ENCODE results near the gene HSPA14. TPM values are rescaled to one million over a fixed set of nuclear protein-coding genes. Genes with fewer than 3 reads are reported as not detected.

HSPA14 gene
- polyA plus RNA-seq, 1 donor (not counting 4 experiments of a cell fraction or from before 2014, with no cell fraction given) = 29.5 TPM

DNA sequence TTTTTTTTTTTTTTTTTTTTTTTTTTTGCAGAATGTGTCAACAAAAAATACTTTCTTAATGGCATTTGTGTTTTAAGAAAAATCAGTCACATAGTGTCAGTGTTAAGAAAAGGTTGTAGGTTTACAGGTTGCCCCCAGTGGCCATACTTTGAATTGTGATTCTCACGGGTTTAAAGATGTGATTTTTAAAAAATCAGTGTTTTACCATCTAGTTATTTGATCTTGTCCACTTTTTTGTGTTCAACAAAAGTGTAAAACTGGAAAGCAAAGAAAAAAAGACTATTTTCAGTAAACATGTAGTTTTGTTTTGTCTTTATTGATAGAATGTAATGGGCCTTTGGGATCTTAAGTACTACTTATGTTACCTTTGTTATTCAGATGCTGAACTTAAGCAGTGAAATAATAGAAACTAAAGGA lies 66.2 kb downstream of the HSPA14 start:
- Histone ChIP-seq H3K4me3 (ENCODE audit: control insufficient read depth in 2 of 3, extremely low read depth in 1 of 3, insufficient read depth in 2 of 3, low read depth in 1 of 3, low read length in 3 of 3) (no peak overlapping the region), H2AFZ (ENCODE audit: control insufficient read depth, low read length) (no peak overlapping the region), H3K4me1 (ENCODE audit: control insufficient read depth, extremely low read depth, insufficient read depth, low read length) (no peaks in the 10 kb centered on the region), H3K9ac (ENCODE audit: control insufficient read depth, extremely low read depth, insufficient read depth, low read length) (no peak overlapping the region), H3K9me3 (ENCODE audit: control insufficient read depth, low read depth, low read length) (no peaks in the 10 kb centered on the region), H3K9me1 (ENCODE audit: control insufficient read depth, extremely low read depth, insufficient read depth, low read length) (no peaks in the 10 kb centered on the region), H3K79me2 (ENCODE audit: control insufficient read depth, insufficient read depth, low read length) (no peaks in the 10 kb centered on the region), H3K27me3 (ENCODE audit: control insufficient read depth, extremely low read depth, insufficient read depth, low read length) (no peaks in the 10 kb centered on the region), H3K27ac (ENCODE audit: control insufficient read depth, insufficient read depth, low read length) (no peak overlapping the region), H3K36me3 (ENCODE audit: control insufficient read depth in 2 of 2, extremely low read depth in 1 of 2, insufficient read depth in 2 of 2, low read length in 2 of 2) (peaks cover 11% of the 10 kb centered on the region in 2 experiments), H4K20me1 (ENCODE audit: control insufficient read depth, extremely low read depth, insufficient read depth, low read length) (no peaks in the 10 kb centered on the region), H3K4me2 (ENCODE audit: control insufficient read depth, extremely low read depth, insufficient read depth, low read depth, low read length) (no peak overlapping the region)
- dilution Hi-C loops (cut with MboI; ENCODE audit: extremely low pct_ligation_motif_present, low sequenced_read_pairs) = no loop called here
- DNase-seq (ENCODE audit: low read depth, low spot score) (no peak), FAIRE-seq (peak; percentile 5)
- TF ChIP-seq, protein P1, sequence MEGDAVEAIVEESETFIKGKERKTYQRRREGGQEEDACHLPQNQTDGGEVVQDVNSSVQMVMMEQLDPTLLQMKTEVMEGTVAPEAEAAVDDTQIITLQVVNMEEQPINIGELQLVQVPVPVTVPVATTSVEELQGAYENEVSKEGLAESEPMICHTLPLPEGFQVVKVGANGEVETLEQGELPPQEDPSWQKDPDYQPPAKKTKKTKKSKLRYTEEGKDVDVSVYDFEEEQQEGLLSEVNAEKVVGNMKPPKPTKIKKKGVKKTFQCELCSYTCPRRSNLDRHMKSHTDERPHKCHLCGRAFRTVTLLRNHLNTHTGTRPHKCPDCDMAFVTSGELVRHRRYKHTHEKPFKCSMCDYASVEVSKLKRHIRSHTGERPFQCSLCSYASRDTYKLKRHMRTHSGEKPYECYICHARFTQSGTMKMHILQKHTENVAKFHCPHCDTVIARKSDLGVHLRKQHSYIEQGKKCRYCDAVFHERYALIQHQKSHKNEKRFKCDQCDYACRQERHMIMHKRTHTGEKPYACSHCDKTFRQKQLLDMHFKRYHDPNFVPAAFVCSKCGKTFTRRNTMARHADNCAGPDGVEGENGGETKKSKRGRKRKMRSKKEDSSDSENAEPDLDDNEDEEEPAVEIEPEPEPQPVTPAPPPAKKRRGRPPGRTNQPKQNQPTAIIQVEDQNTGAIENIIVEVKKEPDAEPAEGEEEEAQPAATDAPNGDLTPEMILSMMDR (optimal IDR thresholded peaks at IDR 0.05 in 1 of 3, IDR thresholded peaks at IDR 0.05 in 1 of 3, conservative IDR thresholded peaks at IDR 0.05 in 1 of 3; ENCODE audit: extremely low read depth in 1 of 3, insufficient read depth in 2 of 3, low read length in 3 of 3) = peak in 2 of 3 experiments; percentile 38 to 43
- no peak for TF ChIP-seq EZH2 (IDR thresholded peaks at IDR 0.05; ENCODE audit: low read length)

DNA sequence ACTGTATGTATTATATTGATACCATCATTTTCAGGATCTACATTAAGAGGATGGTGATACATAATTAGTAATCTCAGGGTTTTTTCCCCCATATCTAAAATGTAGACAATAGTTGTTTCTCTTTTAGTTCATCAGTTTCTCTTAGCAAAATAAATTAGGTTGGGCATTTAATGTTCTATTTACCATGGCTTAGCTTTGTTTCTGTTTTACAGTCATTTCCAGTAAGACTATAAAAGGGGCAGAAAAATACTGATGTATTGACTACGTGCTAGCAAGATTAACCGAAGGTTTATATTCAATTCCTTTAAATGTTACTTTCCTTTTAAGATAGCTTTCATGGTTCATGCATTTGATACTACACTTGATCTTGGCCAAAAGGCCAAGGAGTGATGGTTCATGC lies 66.8 kb downstream of the HSPA14 start:
- H3K36me3 ChIP-seq (ENCODE audit: control insufficient read depth in 2 of 2, extremely low read depth in 1 of 2, insufficient read depth in 2 of 2, low read length in 2 of 2) = peaks cover 11% of the 10 kb centered on the region in 2 experiments
- H3K27me3 ChIP-seq (ENCODE audit: control insufficient read depth, extremely low read depth, insufficient read depth, low read length) = no peaks in the 10 kb centered on the region
- no peak overlapping the region for H3K9ac ChIP-seq (ENCODE audit: control insufficient read depth, extremely low read depth, insufficient read depth, low read length)
- FAIRE-seq (no peak), DNase-seq (ENCODE audit: low read depth, low spot score) (no peak)
- H3K4me1 ChIP-seq (ENCODE audit: control insufficient read depth, extremely low read depth, insufficient read depth, low read length) = no peaks in the 10 kb centered on the region
- H3K4me3 ChIP-seq (ENCODE audit: control insufficient read depth in 2 of 3, extremely low read depth in 1 of 3, insufficient read depth in 2 of 3, low read depth in 1 of 3, low read length in 3 of 3) = no peak overlapping the region
- H2AFZ ChIP-seq (ENCODE audit: control insufficient read depth, low read length) = no peak overlapping the region
- TF ChIP-seq, protein P1 (optimal IDR thresholded peaks at IDR 0.05 in 1 of 3, IDR thresholded peaks at IDR 0.05 in 1 of 3, conservative IDR thresholded peaks at IDR 0.05 in 1 of 3; ENCODE audit: extremely low read depth in 1 of 3, insufficient read depth in 2 of 3, low read length in 3 of 3) = no peak
- no peak for TF ChIP-seq EZH2 (IDR thresholded peaks at IDR 0.05; ENCODE audit: low read length)
- H3K79me2 ChIP-seq (ENCODE audit: control insufficient read depth, insufficient read depth, low read length) = no peaks in the 10 kb centered on the region
- H4K20me1 ChIP-seq (ENCODE audit: control insufficient read depth, extremely low read depth, insufficient read depth, low read length) = no peaks in the 10 kb centered on the region
- dilution Hi-C loops (cut with MboI; ENCODE audit: extremely low pct_ligation_motif_present, low sequenced_read_pairs) = no loop called here
- no peak overlapping the region for H3K4me2 ChIP-seq (ENCODE audit: control insufficient read depth, extremely low read depth, insufficient read depth, low read depth, low read length)
- no peaks in the 10 kb centered on the region for H3K9me1 ChIP-seq (ENCODE audit: control insufficient read depth, extremely low read depth, insufficient read depth, low read length)
- no peaks in the 10 kb centered on the region for H3K9me3 ChIP-seq (ENCODE audit: control insufficient read depth, low read depth, low read length)
- H3K27ac ChIP-seq (ENCODE audit: control insufficient read depth, insufficient read depth, low read length) = no peak overlapping the region
